ENCODE measurements around the gene ZP4.

Gene ZP4

GRCh38 chr1:237838320-237838719, 52.4 kb downstream of the ZP4 start:
- DNase-seq (ENCODE audit: low spot score in 2 of 2), result no peak
- peaks cover 11% of the 10 kb centered on the region for H3K9me3 Mint-ChIP-seq
- no peak overlapping the region for H3K4me3 Mint-ChIP-seq
- H3K27me3 Mint-ChIP-seq, result peaks cover 7% of the 10 kb centered on the region
- no peak overlapping the region for H3K27ac Mint-ChIP-seq (ENCODE audit: low read depth)
- no peaks in the 10 kb centered on the region for H3K36me3 Mint-ChIP-seq (ENCODE audit: insufficient read depth)
- no peak for ATAC-seq (replicated peaks; ENCODE audit: extremely low read depth, poor library complexity, severe bottlenecking)
- no peaks in the 10 kb centered on the region for H3K4me1 Mint-ChIP-seq

GRCh38 chr1:237834461-237834860, 56.3 kb downstream of the ZP4 start:
- H3K27ac Mint-ChIP-seq (ENCODE audit: low read depth), result no peak overlapping the region
- H3K27me3 Mint-ChIP-seq, result peaks cover 5% of the 10 kb centered on the region
- H3K9me3 Mint-ChIP-seq, result no peaks in the 10 kb centered on the region
- DNase-seq (ENCODE audit: low spot score in 2 of 2) (no peak), ATAC-seq (replicated peaks; ENCODE audit: extremely low read depth, poor library complexity, severe bottlenecking) (no peak)
- no peaks in the 10 kb centered on the region for H3K36me3 Mint-ChIP-seq (ENCODE audit: insufficient read depth)
- H3K4me1 Mint-ChIP-seq, result no peaks in the 10 kb centered on the region
- no peak overlapping the region for H3K4me3 Mint-ChIP-seq

DNA sequence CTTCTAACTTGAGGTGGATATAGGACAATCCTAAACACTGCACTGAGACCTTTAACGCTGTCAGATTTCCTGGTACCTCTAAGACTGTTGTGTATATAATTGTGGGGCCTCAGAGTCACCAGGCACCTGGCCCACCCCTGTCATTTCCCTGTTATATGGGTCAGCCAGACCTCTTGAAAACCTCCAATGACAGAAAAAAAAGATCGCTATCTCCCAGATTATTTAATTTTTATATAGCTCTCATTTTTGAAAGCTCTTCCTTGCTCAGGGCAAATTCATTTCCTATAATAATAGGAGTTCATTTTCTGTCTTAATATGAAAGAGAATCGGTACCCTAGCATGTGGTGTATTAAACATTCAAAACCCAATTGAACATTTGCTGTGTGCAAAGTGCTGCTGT, 56.7 kb downstream of the ZP4 start:
- Mint-ChIP-seq H3K27ac (ENCODE audit: low read depth) (no peak overlapping the region), H3K36me3 (ENCODE audit: insufficient read depth) (no peaks in the 10 kb centered on the region), H3K4me1 (no peaks in the 10 kb centered on the region), H3K4me3 (no peak overlapping the region), H3K9me3 (no peaks in the 10 kb centered on the region), H3K27me3 (peaks cover 1% of the 10 kb centered on the region)
- ATAC-seq (replicated peaks; ENCODE audit: extremely low read depth, poor library complexity, severe bottlenecking) (no peak), DNase-seq (ENCODE audit: low spot score in 2 of 2) (no peak)

DNA sequence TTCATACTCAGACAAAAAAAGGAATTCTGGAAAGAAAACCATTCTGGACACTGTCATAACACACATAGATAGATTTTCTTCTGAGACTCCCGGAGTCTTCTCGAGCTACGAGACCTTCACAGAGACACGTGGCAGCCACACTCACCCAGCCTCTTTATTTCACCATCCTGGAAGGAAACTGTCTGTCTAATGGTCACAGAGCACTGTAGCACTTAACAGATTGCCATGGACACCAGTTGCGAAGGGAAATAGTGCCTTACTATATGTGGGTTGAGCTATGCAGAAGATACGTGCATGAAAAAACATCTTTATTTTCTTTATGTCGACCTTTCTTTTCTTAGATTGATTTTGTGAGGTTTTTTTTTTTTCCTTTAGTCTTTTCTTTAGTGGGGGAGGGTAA, 57.9 kb downstream of the ZP4 start:
- Mint-ChIP-seq H3K9me3 (no peaks in the 10 kb centered on the region), H3K4me1 (no peaks in the 10 kb centered on the region), H3K36me3 (ENCODE audit: insufficient read depth) (no peaks in the 10 kb centered on the region), H3K4me3 (no peak overlapping the region), H3K27ac (ENCODE audit: low read depth) (no peak overlapping the region), H3K27me3 (no peaks in the 10 kb centered on the region)
- DNase-seq (ENCODE audit: low spot score in 2 of 2) (no peak), ATAC-seq (replicated peaks; ENCODE audit: extremely low read depth, poor library complexity, severe bottlenecking) (no peak)

Measured in central memory CD8-positive, alpha-beta T cell (primary cell).